Raji (cell line): Measurements from ENCODE around the gene GABRG3.

Experiments
- POLR2A ChIP-seq: IDR thresholded peaks from 2 replicates; pipeline ENCODE4 v1.6.1; 2011; ENCODE audit warnings: low read depth, low read length, control low read depth; ENCODE audit not compliant: insufficient read depth

GABRG3 gene

DNA sequence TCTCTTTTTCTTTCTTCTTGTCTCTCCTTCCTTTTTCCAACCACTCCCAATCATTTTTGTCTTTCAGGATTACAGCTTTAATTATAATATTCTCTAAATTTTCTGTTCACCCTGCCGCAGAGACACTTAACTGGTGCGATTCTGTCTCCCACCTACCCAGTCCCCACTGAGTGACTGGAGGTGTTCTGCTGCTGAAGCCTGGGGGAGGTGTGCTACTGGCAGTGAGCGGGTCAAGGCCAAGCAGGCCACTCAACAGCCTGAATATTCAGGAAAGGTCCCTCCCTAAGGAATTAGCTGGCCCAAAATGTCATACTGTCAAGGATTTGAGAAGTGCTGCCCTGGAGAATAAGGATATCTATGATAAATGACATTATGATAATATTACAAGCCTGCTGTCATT lies 126.5 kb downstream of the GABRG3 start:
- TF ChIP-seq POLR2A = no peak

- no peak for TF ChIP-seq POLR2A
These were observed 131.0 kb downstream of the GABRG3 start for GRCh38 chr15:27101982-27102381.

DNA sequence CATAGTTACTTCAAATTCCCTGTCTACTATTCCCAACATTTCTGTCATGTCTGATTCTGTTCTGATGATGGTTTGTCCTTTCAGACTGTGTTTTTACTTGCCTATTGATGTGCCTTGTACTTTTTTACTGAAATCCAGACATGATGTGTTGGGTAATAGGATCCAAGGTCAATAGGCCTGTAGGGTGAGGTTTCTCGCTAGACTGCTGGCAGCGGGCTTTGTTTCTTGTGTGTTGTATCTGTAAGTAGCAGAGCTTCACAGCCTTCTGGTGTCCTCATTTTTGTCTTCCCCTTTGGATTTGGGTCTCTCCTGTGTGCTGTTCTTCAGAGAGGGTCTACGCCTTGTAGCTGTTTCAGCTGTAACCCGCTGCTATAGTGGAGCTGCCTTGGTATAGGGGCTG lies 140.3 kb downstream of the GABRG3 start:
- TF ChIP-seq POLR2A = no peak

DNA sequence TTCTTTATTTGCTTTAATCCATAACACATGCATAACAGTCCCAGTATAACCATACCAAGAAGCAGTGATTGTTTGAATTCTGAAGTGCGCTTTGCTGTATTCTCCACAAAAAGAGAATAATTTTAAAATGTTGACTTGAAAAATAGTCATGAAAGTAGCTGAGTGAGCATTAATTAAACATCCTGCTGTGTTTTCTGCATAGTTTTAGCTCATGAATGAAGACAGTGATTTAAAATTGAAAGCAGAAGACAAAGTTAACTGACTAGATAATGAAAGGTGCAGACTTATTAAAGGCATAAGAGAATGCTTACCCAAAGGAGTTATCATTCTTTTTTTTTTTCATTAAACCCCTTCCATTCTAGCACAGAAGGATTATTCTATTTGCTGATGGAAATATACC lies 143.5 kb downstream of the GABRG3 start:
- no peak for TF ChIP-seq POLR2A

GRCh38 chr15:27119695-27120266 lies 148.8 kb downstream of the GABRG3 start:
- no peak for TF ChIP-seq POLR2A

- TF ChIP-seq POLR2A = no peak
These were observed 150.7 kb downstream of the GABRG3 start for GRCh38 chr15:27121672-27122071.

DNA sequence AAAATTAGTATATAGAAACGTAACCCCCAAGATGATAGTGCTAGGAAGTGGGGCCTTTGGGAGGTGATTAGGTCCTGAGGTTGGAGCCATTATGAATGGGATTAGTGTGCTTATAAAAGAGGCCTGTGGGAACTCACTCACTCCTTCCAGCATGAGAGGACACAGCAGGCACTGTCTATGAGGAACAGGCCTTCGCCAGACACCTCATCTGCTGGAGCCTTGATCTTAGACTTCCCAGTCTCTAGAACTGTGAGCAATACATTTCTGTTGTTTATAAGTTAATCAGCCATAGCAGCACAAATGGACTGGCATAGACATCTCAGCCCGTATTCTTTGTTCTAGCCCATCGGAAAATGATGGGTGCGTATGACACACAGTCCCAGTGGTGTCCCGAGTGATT lies 152.3 kb downstream of the GABRG3 start:
- TF ChIP-seq POLR2A = no peak

- TF ChIP-seq POLR2A = no peak
These were observed 152.8 kb downstream of the GABRG3 start for GRCh38 chr15:27123808-27124207.

GRCh38 chr15:27124287-27124871 lies 153.4 kb downstream of the GABRG3 start:
- TF ChIP-seq POLR2A = no peak

GRCh38 chr15:27125185-27125584 lies 154.2 kb downstream of the GABRG3 start:
- TF ChIP-seq POLR2A = no peak

DNA sequence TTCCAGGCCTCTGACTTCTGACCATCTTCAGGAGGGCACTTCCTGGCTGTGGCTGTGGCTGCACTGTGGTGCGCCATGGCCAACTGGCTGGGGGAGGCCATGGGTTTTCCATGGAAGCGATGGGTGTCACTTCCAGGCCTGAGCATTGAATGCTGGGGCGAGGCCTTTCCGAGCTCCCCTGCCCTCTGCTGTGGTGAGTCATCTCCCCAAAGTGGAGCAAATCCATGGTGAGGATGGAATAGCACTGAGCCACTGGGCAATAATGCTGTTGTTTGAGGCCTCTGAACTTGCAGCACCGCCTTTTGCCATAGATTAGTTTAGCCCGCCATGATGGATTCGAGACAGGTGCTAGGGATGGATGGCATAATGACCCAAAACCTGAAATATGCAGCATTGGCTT lies 155.5 kb downstream of the GABRG3 start:
- no peak for TF ChIP-seq POLR2A

DNA sequence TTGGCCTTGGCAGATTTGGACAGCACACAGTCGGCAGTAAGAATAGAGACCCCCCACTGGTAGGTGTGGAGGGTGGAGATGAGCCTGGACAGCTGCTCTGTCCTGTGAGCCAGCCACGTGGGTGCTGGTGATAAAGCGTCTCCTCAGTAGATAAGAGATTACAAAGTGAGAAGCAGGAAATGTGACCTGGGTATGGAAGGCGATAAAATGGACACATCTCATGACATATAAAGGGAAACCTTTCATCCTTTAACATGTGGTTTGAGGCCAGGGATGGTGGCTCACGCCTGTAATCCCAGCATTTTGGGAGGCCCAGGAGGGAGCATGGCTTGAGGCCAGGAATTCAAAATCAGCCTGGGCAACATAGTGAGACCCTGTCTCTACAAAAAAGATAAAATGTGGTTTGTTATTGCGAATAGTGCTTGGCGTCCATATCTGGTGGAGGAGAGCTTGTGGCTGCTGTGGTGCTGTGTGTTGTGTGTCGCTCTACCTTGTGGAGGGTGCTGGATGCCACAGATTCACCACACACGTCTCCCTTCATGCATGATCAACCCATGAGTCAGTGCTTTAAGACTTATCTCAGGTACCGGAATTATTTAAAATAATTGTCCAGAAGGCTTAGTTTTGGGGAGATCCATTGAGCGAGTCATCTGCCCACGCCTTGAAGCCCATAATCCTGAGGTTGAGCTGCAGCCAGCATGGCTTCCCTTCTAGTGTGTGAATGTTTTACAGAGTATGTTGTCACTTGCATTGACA lies 157.0 kb downstream of the GABRG3 start:
- TF ChIP-seq POLR2A = no peak

DNA sequence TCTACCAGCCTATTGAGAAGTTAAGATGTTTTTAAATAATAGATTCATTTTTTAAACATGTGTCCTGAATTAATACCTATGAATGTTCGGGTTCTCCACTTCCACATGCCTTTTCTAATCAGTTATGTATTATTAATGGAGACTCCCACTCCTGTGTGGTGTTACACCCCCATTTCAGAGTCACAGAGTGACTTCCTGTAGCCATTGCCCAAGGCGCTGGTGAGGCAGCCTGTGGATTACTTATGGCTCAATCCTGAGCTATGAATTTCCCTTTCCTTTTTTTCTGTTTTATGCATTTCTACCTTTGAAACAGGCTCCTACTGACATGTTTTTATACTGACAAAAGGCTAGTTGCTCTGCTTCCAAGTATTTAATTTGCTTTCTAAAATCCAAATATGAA lies 162.3 kb downstream of the GABRG3 start:
- TF ChIP-seq POLR2A = no peak

DNA sequence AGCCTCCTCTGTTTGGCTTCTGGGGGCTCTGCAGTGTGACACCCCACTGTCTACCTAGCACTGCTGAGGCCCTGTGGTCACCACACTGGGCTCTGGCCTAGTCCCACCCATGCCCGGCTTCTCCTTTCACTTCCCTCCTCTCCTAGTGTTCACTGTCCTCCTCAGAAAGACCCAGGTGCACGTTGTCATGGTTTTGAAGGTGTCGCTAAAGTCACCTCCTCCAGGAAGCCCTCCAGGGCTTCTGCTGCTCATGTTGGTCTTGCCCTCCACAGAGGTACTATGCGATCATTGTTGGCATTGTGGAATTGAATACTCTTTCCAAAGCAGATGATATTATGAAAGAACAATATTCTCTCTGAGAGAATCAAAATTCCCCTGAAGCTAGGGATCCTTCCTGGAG lies 163.5 kb downstream of the GABRG3 start:
- no peak for TF ChIP-seq POLR2A

DNA sequence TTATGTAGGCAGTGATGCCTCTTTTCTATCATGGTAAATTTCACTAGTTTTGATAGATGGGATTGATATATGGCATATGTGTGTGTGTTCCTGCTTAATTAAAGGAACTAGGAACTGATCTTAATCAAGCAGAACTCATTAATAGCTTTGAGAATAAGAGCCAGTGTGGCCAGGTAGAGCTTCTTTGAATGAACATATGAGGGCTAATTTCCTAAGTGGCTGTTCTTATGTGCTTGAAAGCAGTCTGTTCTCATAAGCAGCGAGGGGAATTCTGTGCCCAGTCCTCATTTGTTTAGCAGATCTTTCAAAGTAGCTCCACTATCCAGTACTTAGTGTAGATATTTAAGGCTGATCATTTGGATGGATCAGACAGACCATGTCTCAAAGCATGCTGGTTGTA lies 164.2 kb downstream of the GABRG3 start:
- TF ChIP-seq POLR2A = no peak

- TF ChIP-seq POLR2A = no peak
These were observed 166.1 kb downstream of the GABRG3 start for GRCh38 chr15:27137127-27137526.
